HepG2 (cell line): Measurements from ENCODE around the gene ATL2. TPM values are rescaled to one million over a fixed set of nuclear protein-coding genes. Genes with fewer than 3 reads are reported as not detected.
A peak's percentile ranks its signal among the peaks of the same experiment; 100 is the strongest.

Experiments used
- CAMTA2 ChIP-seq: sonication (generic); formaldehyde crosslinking; IDR thresholded peaks from 2 replicates; pipeline ENCODE4 v1.4.0; 2020; ENCODE audit warnings: mild to moderate bottlenecking, missing genetic modification reagents, borderline replicate concordance
- CENPT ChIP-seq: sonication (generic); formaldehyde crosslinking; IDR thresholded peaks from 2 replicates; pipeline ENCODE4 v1.8.0; 2022; ENCODE audit warnings: low read depth, mild to moderate bottlenecking, moderate library complexity, missing genetic modification reagents
- HDAC2 ChIP-seq: sonication (generic); formaldehyde crosslinking; IDR thresholded peaks from 2 replicates; pipeline ENCODE4 v1.4.0; 2020; ENCODE audit warnings: missing genetic modification reagents
- MIER3 ChIP-seq: IDR thresholded peaks from 2 replicates; pipeline ENCODE4 v1.6.1; 2016; ENCODE audit warnings: missing compliant biosample characterization, borderline replicate concordance
- SALL2 ChIP-seq: sonication (generic); formaldehyde crosslinking; IDR thresholded peaks from 2 replicates; pipeline ENCODE4 v1.8.1; 2023; ENCODE audit warnings: mild to moderate bottlenecking, missing genetic modification reagents, inconsistent platforms
- SKI ChIP-seq: fragments of 450-650 bp; IDR thresholded peaks from one replicate; pipeline ENCODE4 v1.6.1; 2018; ENCODE audit warnings: mild to moderate bottlenecking; ENCODE audit not compliant: partially characterized antibody
- SPEN ChIP-seq: sonication (generic); formaldehyde crosslinking; IDR thresholded peaks from 2 replicates; pipeline ENCODE4 v1.5.1; 2020; ENCODE audit warnings: low read depth, mild to moderate bottlenecking, missing genetic modification reagents
- ZFP36 ChIP-seq: fragments of 150-350 bp; IDR thresholded peaks from 2 replicates; pipeline ENCODE4 v1.6.1; 2018; ENCODE audit warnings: borderline replicate concordance, low read length, low read depth; ENCODE audit not compliant: partially characterized antibody
- ZFP82 ChIP-seq: sonication (generic); formaldehyde crosslinking; IDR thresholded peaks from 2 replicates; pipeline ENCODE4 v1.5.1; 2020; ENCODE audit warnings: mild to moderate bottlenecking, missing genetic modification reagents, borderline replicate concordance
- ZNF136 ChIP-seq: sonication (generic); formaldehyde crosslinking; IDR thresholded peaks from 2 replicates; pipeline ENCODE4 v1.8.1; 2022; ENCODE audit warnings: low read depth, mild to moderate bottlenecking, moderate library complexity, missing genetic modification reagents
- ZNF564 ChIP-seq: sonication (generic); formaldehyde crosslinking; IDR thresholded peaks from 2 replicates; pipeline ENCODE4 v1.8.1; 2023; ENCODE audit warnings: mild to moderate bottlenecking, missing genetic modification reagents
- ZNF672 ChIP-seq: sonication (generic); formaldehyde crosslinking; IDR thresholded peaks from 2 replicates; pipeline ENCODE4 v1.8.1; 2022; ENCODE audit warnings: missing genetic modification reagents
- ZZZ3 ChIP-seq: sonication (generic); formaldehyde crosslinking; IDR thresholded peaks from 2 replicates; pipeline ENCODE4 v1.4.0; 2020; ENCODE audit warnings: missing genetic modification reagents, mild to moderate bottlenecking, borderline replicate concordance
- polyA plus RNA-seq, 8 experiments: library from polyadenylated mRNA; depleted of rRNA in 3 of 8; stranded (reverse) in 7 of 8; unstranded in 1 of 8; fragments of >200 nt; fragmentation: Illumina TruSeq in 4 of 8; extraction: Trizol in 4 of 8; gene quantifications; 2 replicates each; pipeline versions ENCODE4 v1.2.1 to v1.2.3, GENCODE V29; 2011 to 2016; ENCODE audit warnings: low read depth in 4 of 8, missing spikeins in 1 of 8, mixed read lengths in 1 of 8; ENCODE audit not compliant: insufficient read depth in 1 of 8
- total RNA-seq, 5 experiments: library from RNA; depleted of rRNA; stranded (reverse); fragments of >200 nt; fragmentation: Illumina TruSeq; extraction: Trizol; gene quantifications; 2 replicates each; pipeline ENCODE4 v1.2.3, GENCODE V29; 2016; ENCODE audit warnings: low read depth in 1 of 5
- TF ChIP-seq, protein P1 (sequence below): sonication (generic); formaldehyde crosslinking; IDR thresholded peaks from 2 replicates; pipeline ENCODE4 v1.5.0; 2020; ENCODE audit warnings: missing genetic modification reagents, mild to moderate bottlenecking, borderline replicate concordance
- TF ChIP-seq, protein P2 (sequence below): sonication (generic); formaldehyde crosslinking; IDR thresholded peaks from 2 replicates; pipeline ENCODE4 v1.4.0; 2020; ENCODE audit warnings: low read depth, mild to moderate bottlenecking, missing genetic modification reagents
- TF ChIP-seq, protein P3 (sequence below): sonication (generic); formaldehyde crosslinking; IDR thresholded peaks from 2 replicates; pipeline ENCODE4 v1.4.0; 2020; ENCODE audit warnings: missing genetic modification reagents, borderline replicate concordance
- TF ChIP-seq, protein P4 (sequence below): sonication (generic); formaldehyde crosslinking; IDR thresholded peaks from 2 replicates; pipeline ENCODE4 v1.4.0; 2020; ENCODE audit warnings: missing genetic modification reagents
- TF ChIP-seq, protein P5 (sequence below): IDR thresholded peaks from 2 replicates; pipeline ENCODE4 v1.6.1; 2016; ENCODE audit warnings: mild to moderate bottlenecking

The ATL2 gene
- total and polyA plus RNA-seq, 2 of the 13 experiments (the other 11 are each of a cell fraction or from before 2014, with no cell fraction given) = 56.5 to 119 TPM

DNA sequence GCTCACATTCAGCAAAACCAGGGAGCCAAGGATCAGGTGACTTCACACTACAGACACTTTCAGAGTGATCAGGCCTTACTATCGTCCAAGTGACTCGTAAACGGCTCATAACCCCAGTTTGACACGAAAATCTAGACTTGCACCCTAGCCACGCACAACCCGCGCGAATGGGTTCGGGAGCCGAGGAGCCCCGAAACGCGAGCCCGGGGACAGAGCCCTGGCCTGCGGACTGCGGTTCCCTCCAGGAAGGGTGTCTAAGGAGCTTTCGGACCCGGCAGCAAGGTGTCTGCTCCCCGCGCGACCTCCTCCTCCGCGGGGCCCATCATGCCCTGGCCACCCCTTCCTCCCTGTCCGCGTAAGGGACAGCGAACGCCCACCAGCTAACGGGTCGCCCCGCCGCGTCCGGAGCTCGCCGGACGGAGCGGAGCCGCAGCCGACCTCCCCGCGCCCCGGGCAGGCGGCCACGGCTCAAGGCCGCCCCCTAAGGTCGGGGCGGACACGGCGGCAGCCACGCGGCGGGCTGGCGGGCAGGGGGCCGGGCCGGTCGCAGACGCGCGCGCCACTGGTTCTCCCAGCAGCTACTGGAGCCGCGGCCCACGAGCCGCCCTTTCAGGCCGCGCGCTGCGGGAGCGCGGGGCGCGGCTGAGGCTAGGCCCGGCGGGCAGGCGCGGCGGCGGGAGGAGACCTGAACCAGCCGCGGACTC lies 575 bp downstream of the ATL2 start (continued):
- TF ChIP-seq, protein P1, sequence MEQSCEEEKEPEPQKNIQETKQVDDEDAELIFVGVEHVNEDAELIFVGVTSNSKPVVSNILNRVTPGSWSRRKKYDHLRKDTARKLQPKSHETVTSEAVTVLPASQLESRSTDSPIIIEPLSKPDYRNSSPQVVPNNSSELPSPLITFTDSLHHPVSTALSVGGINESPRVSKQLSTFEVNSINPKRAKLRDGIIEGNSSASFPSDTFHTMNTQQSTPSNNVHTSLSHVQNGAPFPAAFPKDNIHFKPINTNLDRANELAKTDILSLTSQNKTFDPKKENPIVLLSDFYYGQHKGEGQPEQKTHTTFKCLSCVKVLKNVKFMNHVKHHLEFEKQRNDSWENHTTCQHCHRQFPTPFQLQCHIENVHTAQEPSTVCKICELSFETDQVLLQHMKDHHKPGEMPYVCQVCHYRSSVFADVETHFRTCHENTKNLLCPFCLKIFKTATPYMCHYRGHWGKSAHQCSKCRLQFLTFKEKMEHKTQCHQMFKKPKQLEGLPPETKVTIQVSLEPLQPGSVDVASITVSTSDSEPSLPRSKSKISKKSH (CRISPR knock-in tag) = peak; percentile 64; the same call in 1 of the 2 replicates
- TF ChIP-seq CENPT (peak; percentile 83), SKI (no peak), ZNF136 (CRISPR knock-in tag) (no peak), SPEN (peak; percentile 14; the same call in 1 of the 2 replicates), SALL2 (CRISPR knock-in tag) (peak; percentile 24; the same call in 1 of the 2 replicates), MIER3 (CRISPR knock-in tag) (no peak), ZNF672 (no peak), ZNF564 (peak; percentile 13; the same call in 1 of the 2 replicates), ZFP82 (peak; percentile 87), CAMTA2 (no peak), ZFP36 (no peak), HDAC2 (CRISPR knock-in tag) (peak; percentile 25; the same call in 1 of the 2 replicates), ZZZ3 (no peak)
- TF ChIP-seq, protein P2, sequence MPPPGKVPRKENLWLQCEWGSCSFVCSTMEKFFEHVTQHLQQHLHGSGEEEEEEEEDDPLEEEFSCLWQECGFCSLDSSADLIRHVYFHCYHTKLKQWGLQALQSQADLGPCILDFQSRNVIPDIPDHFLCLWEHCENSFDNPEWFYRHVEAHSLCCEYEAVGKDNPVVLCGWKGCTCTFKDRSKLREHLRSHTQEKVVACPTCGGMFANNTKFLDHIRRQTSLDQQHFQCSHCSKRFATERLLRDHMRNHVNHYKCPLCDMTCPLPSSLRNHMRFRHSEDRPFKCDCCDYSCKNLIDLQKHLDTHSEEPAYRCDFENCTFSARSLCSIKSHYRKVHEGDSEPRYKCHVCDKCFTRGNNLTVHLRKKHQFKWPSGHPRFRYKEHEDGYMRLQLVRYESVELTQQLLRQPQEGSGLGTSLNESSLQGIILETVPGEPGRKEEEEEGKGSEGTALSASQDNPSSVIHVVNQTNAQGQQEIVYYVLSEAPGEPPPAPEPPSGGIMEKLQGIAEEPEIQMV (CRISPR knock-in tag) = no peak
- TF ChIP-seq, protein P3, sequence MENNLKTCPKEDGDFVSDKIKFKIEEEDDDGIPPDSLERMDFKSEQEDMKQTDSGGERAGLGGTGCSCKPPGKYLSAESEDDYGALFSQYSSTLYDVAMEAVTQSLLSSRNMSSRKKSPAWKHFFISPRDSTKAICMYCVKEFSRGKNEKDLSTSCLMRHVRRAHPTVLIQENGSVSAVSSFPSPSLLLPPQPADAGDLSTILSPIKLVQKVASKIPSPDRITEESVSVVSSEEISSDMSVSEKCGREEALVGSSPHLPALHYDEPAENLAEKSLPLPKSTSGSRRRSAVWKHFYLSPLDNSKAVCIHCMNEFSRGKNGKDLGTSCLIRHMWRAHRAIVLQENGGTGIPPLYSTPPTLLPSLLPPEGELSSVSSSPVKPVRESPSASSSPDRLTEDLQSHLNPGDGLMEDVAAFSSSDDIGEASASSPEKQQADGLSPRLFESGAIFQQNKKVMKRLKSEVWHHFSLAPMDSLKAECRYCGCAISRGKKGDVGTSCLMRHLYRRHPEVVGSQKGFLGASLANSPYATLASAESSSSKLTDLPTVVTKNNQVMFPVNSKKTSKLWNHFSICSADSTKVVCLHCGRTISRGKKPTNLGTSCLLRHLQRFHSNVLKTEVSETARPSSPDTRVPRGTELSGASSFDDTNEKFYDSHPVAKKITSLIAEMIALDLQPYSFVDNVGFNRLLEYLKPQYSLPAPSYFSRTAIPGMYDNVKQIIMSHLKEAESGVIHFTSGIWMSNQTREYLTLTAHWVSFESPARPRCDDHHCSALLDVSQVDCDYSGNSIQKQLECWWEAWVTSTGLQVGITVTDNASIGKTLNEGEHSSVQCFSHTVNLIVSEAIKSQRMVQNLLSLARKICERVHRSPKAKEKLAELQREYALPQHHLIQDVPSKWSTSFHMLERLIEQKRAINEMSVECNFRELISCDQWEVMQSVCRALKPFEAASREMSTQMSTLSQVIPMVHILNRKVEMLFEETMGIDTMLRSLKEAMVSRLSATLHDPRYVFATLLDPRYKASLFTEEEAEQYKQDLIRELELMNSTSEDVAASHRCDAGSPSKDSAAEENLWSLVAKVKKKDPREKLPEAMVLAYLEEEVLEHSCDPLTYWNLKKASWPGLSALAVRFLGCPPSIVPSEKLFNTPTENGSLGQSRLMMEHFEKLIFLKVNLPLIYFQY (CRISPR knock-in tag) = no peak
- TF ChIP-seq, protein P4, sequence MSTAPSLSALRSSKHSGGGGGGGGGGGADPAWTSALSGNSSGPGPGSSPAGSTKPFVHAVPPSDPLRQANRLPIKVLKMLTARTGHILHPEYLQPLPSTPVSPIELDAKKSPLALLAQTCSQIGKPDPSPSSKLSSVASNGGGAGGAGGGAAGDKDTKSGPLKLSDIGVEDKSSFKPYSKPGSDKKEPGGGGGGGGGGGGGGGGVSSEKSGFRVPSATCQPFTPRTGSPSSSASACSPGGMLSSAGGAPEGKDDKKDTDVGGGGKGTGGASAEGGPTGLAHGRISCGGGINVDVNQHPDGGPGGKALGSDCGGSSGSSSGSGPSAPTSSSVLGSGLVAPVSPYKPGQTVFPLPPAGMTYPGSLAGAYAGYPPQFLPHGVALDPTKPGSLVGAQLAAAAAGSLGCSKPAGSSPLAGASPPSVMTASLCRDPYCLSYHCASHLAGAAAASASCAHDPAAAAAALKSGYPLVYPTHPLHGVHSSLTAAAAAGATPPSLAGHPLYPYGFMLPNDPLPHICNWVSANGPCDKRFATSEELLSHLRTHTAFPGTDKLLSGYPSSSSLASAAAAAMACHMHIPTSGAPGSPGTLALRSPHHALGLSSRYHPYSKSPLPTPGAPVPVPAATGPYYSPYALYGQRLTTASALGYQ (CRISPR knock-in tag) = 0 out of 2 replicates have a peak, but pooled peaks have one; percentile 45
- TF ChIP-seq, protein P5, sequence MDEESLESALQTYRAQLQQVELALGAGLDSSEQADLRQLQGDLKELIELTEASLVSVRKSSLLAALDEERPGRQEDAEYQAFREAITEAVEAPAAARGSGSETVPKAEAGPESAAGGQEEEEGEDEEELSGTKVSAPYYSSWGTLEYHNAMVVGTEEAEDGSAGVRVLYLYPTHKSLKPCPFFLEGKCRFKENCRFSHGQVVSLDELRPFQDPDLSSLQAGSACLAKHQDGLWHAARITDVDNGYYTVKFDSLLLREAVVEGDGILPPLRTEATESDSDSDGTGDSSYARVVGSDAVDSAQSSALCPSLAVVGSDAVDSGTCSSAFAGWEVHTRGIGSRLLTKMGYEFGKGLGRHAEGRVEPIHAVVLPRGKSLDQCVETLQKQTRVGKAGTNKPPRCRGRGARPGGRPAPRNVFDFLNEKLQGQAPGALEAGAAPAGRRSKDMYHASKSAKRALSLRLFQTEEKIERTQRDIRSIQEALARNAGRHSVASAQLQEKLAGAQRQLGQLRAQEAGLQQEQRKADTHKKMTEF (CRISPR knock-in tag) = no peak; the same call in 1 of the 2 replicates
